HepG2 (cell line): ENCODE data around the gene GJD3. TPM values are rescaled to one million over a fixed set of nuclear protein-coding genes. Genes with fewer than 3 reads are reported as not detected.

Source experiments
- ATAC-seq: fragments of 200-7000 bp; cut with Tn5 transposase; 3 replicates; pipeline ENCODE4 v1.9.1; 2020; ENCODE audit warnings: mild to moderate bottlenecking, moderate library complexity
- BruUV-seq: library from RNA; stranded (reverse); fragments of 400-500 nt; replicated peaks from 2 replicates; lab custom pipeline; 2021; lab: Mats Ljungman, UMichigan
- CTCF ChIA-PET: fragments of 300-600 bp; formaldehyde crosslinking; extraction: SDS; loops from one replicate; lab custom pipeline; 2021; ENCODE audit warnings: low total read pairs, inconsistent platforms, low intra/inter-chr PET ratio; lab: Yijun Ruan, JAX
- POLR2A ChIA-PET: fragments of 350-600 bp; sonication (Branson Sonifier 250); formaldehyde crosslinking; loops from one replicate; lab custom pipeline; 2020; ENCODE audit warnings: antibody characterized with exemption, inconsistent platforms; lab: Yijun Ruan, JAX
- DNase-seq: peaks from one replicate; pipeline ENCODE4 v3.0.0-alpha.2; 2015; ENCODE audit warnings: low spot score
- FAIRE-seq: peaks from 3 replicates; lab custom pipeline; 2011; peaks lifted over from hg19 to GRCh38; lab: Jason Lieb, UNC
- H2AFZ ChIP-seq: one replicate; pipeline ENCODE4 v1.6.1; 2011; ENCODE audit warnings: low read length, inconsistent platforms
- H3K27ac ChIP-seq: fragments of 300-600 bp; 3 replicates; pipeline ENCODE4 v1.8.0; 2011; ENCODE audit warnings: mixed run types, mild to moderate bottlenecking, mixed read lengths, low read length, inconsistent platforms; ENCODE audit not compliant: insufficient read depth; ENCODE audit errors: extremely low read length
- H3K27me3 ChIP-seq, 2 experiments: fragments of 200-600 bp in 1 of 2; 2 replicates in 1 of 2; 3 replicates in 1 of 2; pipeline versions ENCODE4 v1.6.0 to v1.8.0; 2011; ENCODE audit warnings: low read length in 2 of 2, mild to moderate bottlenecking in 2 of 2, moderate library complexity in 2 of 2, inconsistent platforms in 1 of 2; ENCODE audit not compliant: insufficient read depth in 2 of 2, control insufficient read depth in 1 of 2
- H3K36me3 ChIP-seq, 2 experiments: fragments of 200-600 bp in 1 of 2; replicated peaks in 1 of 2; 2 replicates in 1 of 2; 3 replicates in 1 of 2; pipeline versions ENCODE4 v1.5.1 to v1.8.0; 2011; ENCODE audit warnings: low read length in 2 of 2, inconsistent platforms in 1 of 2; ENCODE audit not compliant: insufficient read depth in 2 of 2, control insufficient read depth in 1 of 2
- H3K4me1 ChIP-seq: 2 replicates; pipeline ENCODE4 v1.5.1; 2012; ENCODE audit warnings: low read length, inconsistent platforms; ENCODE audit not compliant: insufficient read depth
- H3K4me2 ChIP-seq: 2 replicates; pipeline ENCODE4 v1.6.0; 2011; ENCODE audit warnings: low read depth, low read length, inconsistent platforms
- H3K4me3 ChIP-seq, 3 experiments: fragments of 200-600 bp in 1 of 3; sonication (generic), shearing (Covaris generic) in 1 of 3; replicated peaks in 1 of 3; 2 replicates each; pipeline ENCODE4 v1.5.1; 2011 to 2016; ENCODE audit warnings: low read length in 3 of 3, inconsistent platforms in 2 of 3, low read depth in 2 of 3, mild to moderate bottlenecking in 2 of 3, control low read depth in 1 of 3, mixed read lengths in 1 of 3; ENCODE audit not compliant: insufficient read depth in 1 of 3
- H3K79me2 ChIP-seq: one replicate; pipeline ENCODE4 v1.6.1; 2011; ENCODE audit warnings: low read length, inconsistent platforms; ENCODE audit not compliant: insufficient read depth
- H3K9ac ChIP-seq: 2 replicates; pipeline ENCODE4 v1.6.0; 2011; ENCODE audit warnings: mild to moderate bottlenecking, low read depth, low read length, inconsistent platforms; ENCODE audit not compliant: insufficient read depth
- H3K9me3 ChIP-seq: 2 replicates; pipeline ENCODE4 v1.5.1; 2012; ENCODE audit warnings: mild to moderate bottlenecking, low read length
- H4K20me1 ChIP-seq: 2 replicates; pipeline ENCODE4 v1.6.0; 2011; ENCODE audit warnings: inconsistent platforms, mild to moderate bottlenecking, low read length, moderate library complexity; ENCODE audit not compliant: insufficient read depth
- CEBPG ChIP-seq: IDR thresholded peaks from 2 replicates; pipeline ENCODE4 v1.6.1; 2016
- FOXM1 ChIP-seq: sonication (generic); formaldehyde crosslinking; IDR thresholded peaks from 2 replicates; pipeline ENCODE4 v1.5.0; 2020; ENCODE audit warnings: missing genetic modification reagents
- GZF1 ChIP-seq: sonication (generic); formaldehyde crosslinking; IDR thresholded peaks from 2 replicates; pipeline ENCODE4 v1.5.1; 2020; ENCODE audit warnings: mild to moderate bottlenecking, missing genetic modification reagents
- HHEX ChIP-seq: IDR thresholded peaks from 2 replicates; pipeline ENCODE4 v1.6.1; 2016; ENCODE audit warnings: control low read depth
- SNAPC2 ChIP-seq: sonication (generic); formaldehyde crosslinking; IDR thresholded peaks from 2 replicates; pipeline ENCODE4 v1.8.1; 2022; ENCODE audit warnings: mild to moderate bottlenecking, missing genetic modification reagents
- SPEN ChIP-seq: sonication (generic); formaldehyde crosslinking; IDR thresholded peaks from 2 replicates; pipeline ENCODE4 v1.5.1; 2020; ENCODE audit warnings: low read depth, mild to moderate bottlenecking, missing genetic modification reagents
- SRSF1 ChIP-seq: fragments of 200-400 bp; formaldehyde crosslinking; optimal IDR thresholded peaks from 2 replicates; pipeline ENCODE3; 2017; ENCODE audit warnings: mild to moderate bottlenecking, low read depth, low read length, moderate library complexity
- YY1 ChIP-seq: IDR thresholded peaks from 2 replicates; pipeline ENCODE4 v1.6.1; 2011; ENCODE audit warnings: low read length, low read depth, moderate library complexity, mild to moderate bottlenecking; ENCODE audit not compliant: insufficient read depth, insufficient replicate concordance
- ZNF180 ChIP-seq: sonication (generic); formaldehyde crosslinking; IDR thresholded peaks from 2 replicates; pipeline ENCODE4 v1.4.0; 2020; ENCODE audit warnings: low read depth, missing genetic modification reagents, borderline replicate concordance
- ZNF550 ChIP-seq: sonication (generic); formaldehyde crosslinking; IDR thresholded peaks from 2 replicates; pipeline ENCODE4 v1.4.0; 2020; ENCODE audit warnings: mild to moderate bottlenecking, missing genetic modification reagents, borderline replicate concordance
- ZNF761 ChIP-seq: sonication (generic); formaldehyde crosslinking; conservative IDR thresholded peaks from 2 replicates; pipeline ENCODE4 v1.4.0; 2020; ENCODE audit warnings: mild to moderate bottlenecking, missing genetic modification reagents
- ZZZ3 ChIP-seq: sonication (generic); formaldehyde crosslinking; IDR thresholded peaks from 2 replicates; pipeline ENCODE4 v1.4.0; 2020; ENCODE audit warnings: missing genetic modification reagents, mild to moderate bottlenecking, borderline replicate concordance
- WGBS: methylation state at CpG from one replicate; pipeline ENCODE4 v1.1.6; 2017; ENCODE audit warnings: low lambda C conversion rate; 5-methylcytosine and 5-hydroxymethylcytosine counted together
- in situ Hi-C: cut with HindIII; loops from 2 replicates; pipeline ENCODE4 v1.10.0; 2017; ENCODE audit warnings: low pct_unique_long_range_greater_than_20kb; ENCODE audit not compliant: extremely low pct_ligation_motif_present
- intact Hi-C: fragments of 100-400 bp; cut with micrococcal nuclease; formaldehyde crosslinking; loops from one replicate; pipeline ENCODE4 v1.10.0; 2022; ENCODE audit not compliant: unreplicated experiment
- polyA plus RNA-seq, 8 experiments: library from polyadenylated mRNA; depleted of rRNA in 3 of 8; stranded (reverse) in 7 of 8; unstranded in 1 of 8; fragments of >200 nt; fragmentation: Illumina TruSeq in 4 of 8; extraction: Trizol in 4 of 8; gene quantifications; 2 replicates each; pipeline versions ENCODE4 v1.2.1 to v1.2.3, GENCODE V29; 2011 to 2016; ENCODE audit warnings: low read depth in 4 of 8, missing spikeins in 1 of 8, mixed read lengths in 1 of 8; ENCODE audit not compliant: insufficient read depth in 1 of 8
- total RNA-seq, 5 experiments: library from RNA; depleted of rRNA; stranded (reverse); fragments of >200 nt; fragmentation: Illumina TruSeq; extraction: Trizol; gene quantifications; 2 replicates each; pipeline ENCODE4 v1.2.3, GENCODE V29; 2016; ENCODE audit warnings: low read depth in 1 of 5
- TF ChIP-seq, protein P1 (sequence below): sonication (generic); formaldehyde crosslinking; IDR thresholded peaks from 2 replicates; pipeline ENCODE4 v1.5.0; 2020; ENCODE audit warnings: mild to moderate bottlenecking, missing genetic modification reagents
- TF ChIP-seq, protein P2 (sequence below): sonication (generic); formaldehyde crosslinking; conservative IDR thresholded peaks from 2 replicates; pipeline ENCODE4 v1.4.0; 2020; ENCODE audit warnings: missing genetic modification reagents
- TF ChIP-seq, protein P3 (sequence below): sonication (generic); formaldehyde crosslinking; IDR thresholded peaks from 2 replicates; pipeline ENCODE4 v1.8.0; 2022; ENCODE audit warnings: mild to moderate bottlenecking, missing genetic modification reagents, borderline replicate concordance

The GJD3 gene
- total and polyA plus RNA-seq, 2 of the 13 experiments (the other 11 are each of a cell fraction or from before 2014, with no cell fraction given) = not detected

DNA sequence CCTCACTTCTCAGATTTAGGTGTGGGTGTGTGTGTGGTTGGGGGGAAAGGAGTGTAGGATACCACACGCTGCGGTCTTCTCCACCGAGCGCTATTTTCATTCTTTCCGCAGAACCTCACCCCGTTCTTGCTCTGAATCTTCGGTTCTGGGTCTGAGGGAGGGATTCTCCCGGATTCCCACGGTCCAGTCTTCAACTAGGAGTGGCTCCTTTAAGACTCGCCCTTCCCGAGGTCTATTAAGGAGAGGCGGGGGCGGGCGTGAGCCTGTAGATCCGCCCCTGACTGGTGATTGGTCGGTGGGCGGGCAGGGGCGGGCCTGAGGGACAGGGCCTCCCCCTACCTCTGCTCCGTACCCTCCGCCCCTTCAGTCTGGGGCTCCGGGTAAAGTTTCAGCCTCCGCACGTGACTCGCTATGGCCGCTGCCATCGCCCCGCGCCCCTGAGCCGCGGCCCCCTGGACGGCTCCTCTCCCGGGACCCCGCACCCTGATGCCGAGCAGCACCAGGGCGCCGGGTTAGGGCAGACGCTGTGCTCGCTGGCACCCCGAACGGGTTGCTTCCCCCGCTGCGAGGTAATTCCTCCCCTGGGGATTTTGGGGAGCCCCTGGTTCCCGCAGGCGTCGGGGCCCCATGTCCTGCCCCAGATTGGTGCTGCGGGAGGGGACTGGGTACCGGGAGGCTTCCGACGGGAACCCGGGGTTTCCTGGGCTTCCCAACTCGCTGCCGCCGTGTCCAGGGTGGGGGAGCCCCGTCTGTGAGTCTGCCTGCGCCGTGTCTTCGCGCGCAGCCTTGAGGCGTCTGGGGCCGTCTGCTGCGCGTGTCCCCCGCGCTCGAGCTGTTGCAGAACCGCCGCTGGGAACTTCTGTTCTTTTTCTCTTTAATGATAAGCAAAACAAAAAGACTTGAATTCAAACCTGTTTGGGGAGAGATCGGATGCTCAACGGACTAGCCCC, 46.4 kb downstream of the GJD3 start:
- Histone ChIP-seq H3K4me2 (peak overlapping the region; percentile 100), H4K20me1 (peaks cover 4% of the 10 kb centered on the region; the same call in 1 of the 2 replicates), H3K4me3 (peak overlapping the region; percentile 86 to 95 (median 86)), H3K27ac (peak overlapping the region; percentile 29), H3K9me3 (no peaks in the 10 kb centered on the region), H3K36me3 (no peaks in the 10 kb centered on the region), H3K79me2 (peaks cover 31% of the 10 kb centered on the region), H3K4me1 (peaks cover 89% of the 10 kb centered on the region), H3K9ac (peak overlapping the region; percentile 76), H3K27me3 (no peaks in the 10 kb centered on the region; a peak in 1 of 5 replicates), H2AFZ (no peak overlapping the region)
- peak; percentile 76 for FAIRE-seq
- 2% methylated on average over 58 of the region's 70 CpGs for WGBS
- intact Hi-C loops (loop anchor here (2.0 kb wide), 3 partner anchors 15 to 99 kb away; partner anchors contain the start of gene TOP2A), in situ Hi-C loops (loop anchor here (5.0 kb wide), 2 partner anchors 34 to 99 kb away; partner anchors contain the start of gene TOP2A)
- CTCF ChIA-PET = interaction anchor here (1.2 kb wide), 1 partner anchor 15 kb away, joined by 4 read pairs; no protein-coding TSS in a partner anchor
- peak; percentile 91 for DNase-seq
- TSS peak; percentile 67 for BruUV-seq
- POLR2A ChIA-PET = interaction anchor here (0.8 to 3.8 kb wide), 19 partner anchors 8 to 1370 kb away, joined by 3 to 45 read pairs (median 5); partner anchors contain the start of genes NR1D1, PSMD3, RARA and TOP2A
- ATAC-seq = peak; percentile 90
- no peak for TF ChIP-seq ZNF550 (CRISPR knock-in tag)
- no peak for TF ChIP-seq FOXM1 (CRISPR knock-in tag)
- TF ChIP-seq GZF1 (CRISPR knock-in tag) = 0 out of 2 replicates have a peak, but pooled peaks have one; percentile 19
- no peak for TF ChIP-seq SRSF1
- TF ChIP-seq, protein P1, sequence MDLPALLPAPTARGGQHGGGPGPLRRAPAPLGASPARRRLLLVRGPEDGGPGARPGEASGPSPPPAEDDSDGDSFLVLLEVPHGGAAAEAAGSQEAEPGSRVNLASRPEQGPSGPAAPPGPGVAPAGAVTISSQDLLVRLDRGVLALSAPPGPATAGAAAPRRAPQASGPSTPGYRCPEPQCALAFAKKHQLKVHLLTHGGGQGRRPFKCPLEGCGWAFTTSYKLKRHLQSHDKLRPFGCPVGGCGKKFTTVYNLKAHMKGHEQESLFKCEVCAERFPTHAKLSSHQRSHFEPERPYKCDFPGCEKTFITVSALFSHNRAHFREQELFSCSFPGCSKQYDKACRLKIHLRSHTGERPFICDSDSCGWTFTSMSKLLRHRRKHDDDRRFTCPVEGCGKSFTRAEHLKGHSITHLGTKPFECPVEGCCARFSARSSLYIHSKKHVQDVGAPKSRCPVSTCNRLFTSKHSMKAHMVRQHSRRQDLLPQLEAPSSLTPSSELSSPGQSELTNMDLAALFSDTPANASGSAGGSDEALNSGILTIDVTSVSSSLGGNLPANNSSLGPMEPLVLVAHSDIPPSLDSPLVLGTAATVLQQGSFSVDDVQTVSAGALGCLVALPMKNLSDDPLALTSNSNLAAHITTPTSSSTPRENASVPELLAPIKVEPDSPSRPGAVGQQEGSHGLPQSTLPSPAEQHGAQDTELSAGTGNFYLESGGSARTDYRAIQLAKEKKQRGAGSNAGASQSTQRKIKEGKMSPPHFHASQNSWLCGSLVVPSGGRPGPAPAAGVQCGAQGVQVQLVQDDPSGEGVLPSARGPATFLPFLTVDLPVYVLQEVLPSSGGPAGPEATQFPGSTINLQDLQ = peak; percentile 54; the same call in 1 of the 2 replicates
- peak; percentile 82; the same call in 1 of the 2 replicates for TF ChIP-seq ZNF761 (CRISPR knock-in tag)
- no peak for TF ChIP-seq SNAPC2 (CRISPR knock-in tag)
- TF ChIP-seq YY1 = peak; percentile 94
- peak; percentile 85 for TF ChIP-seq ZZZ3 (CRISPR knock-in tag)
- peak; percentile 67 for TF ChIP-seq SPEN (CRISPR knock-in tag)
- TF ChIP-seq ZNF180 (CRISPR knock-in tag) = no peak
- TF ChIP-seq, protein P2, sequence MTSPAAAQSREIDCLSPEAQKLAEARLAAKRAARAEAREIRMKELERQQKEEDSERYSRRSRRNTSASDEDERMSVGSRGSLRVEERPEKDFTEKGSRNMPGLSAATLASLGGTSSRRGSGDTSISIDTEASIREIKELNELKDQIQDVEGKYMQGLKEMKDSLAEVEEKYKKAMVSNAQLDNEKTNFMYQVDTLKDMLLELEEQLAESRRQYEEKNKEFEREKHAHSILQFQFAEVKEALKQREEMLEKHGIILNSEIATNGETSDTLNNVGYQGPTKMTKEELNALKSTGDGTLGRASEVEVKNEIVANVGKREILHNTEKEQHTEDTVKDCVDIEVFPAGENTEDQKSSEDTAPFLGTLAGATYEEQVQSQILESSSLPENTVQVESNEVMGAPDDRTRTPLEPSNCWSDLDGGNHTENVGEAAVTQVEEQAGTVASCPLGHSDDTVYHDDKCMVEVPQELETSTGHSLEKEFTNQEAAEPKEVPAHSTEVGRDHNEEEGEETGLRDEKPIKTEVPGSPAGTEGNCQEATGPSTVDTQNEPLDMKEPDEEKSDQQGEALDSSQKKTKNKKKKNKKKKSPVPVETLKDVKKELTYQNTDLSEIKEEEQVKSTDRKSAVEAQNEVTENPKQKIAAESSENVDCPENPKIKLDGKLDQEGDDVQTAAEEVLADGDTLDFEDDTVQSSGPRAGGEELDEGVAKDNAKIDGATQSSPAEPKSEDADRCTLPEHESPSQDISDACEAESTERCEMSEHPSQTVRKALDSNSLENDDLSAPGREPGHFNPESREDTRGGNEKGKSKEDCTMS (CRISPR knock-in tag) = no peak
- TF ChIP-seq, protein P3, sequence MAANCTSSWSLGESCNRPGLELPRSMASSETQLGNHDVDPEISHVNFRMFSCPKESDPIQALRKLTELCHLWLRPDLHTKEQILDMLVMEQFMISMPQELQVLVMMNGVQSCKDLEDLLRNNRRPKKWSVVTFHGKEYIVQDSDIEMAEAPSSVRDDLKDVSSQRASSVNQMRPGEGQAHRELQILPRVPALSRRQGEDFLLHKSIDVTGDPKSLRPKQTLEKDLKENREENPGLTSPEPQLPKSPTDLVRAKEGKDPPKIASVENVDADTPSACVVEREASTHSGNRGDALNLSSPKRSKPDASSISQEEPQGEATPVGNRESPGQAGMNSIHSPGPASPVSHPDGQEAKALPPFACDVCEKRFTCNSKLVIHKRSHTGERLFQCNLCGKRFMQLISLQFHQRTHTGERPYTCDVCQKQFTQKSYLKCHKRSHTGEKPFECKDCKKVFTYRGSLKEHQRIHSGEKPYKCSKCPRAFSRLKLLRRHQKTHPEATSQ (CRISPR knock-in tag) = no peak
- TF ChIP-seq CEBPG (CRISPR knock-in tag) = peak; percentile 51; the same call in 1 of the 2 replicates
- no peak for TF ChIP-seq HHEX (CRISPR knock-in tag)
